Skeletal muscle tissue (tissue), 4 donors: ENCODE measurements around the gene WRNIP1. TPM values are rescaled to one million over a fixed set of nuclear protein-coding genes. Genes with fewer than 3 reads are reported as not detected.

Source experiments
- H3K27ac ChIP-seq: one replicate; pipeline ENCODE4 v1.7.0; 2013; ENCODE audit warnings: mild to moderate bottlenecking, low read depth, low read length, inconsistent platforms
- H3K27me3 ChIP-seq, 3 donors: one replicate each; pipeline ENCODE4 v1.7.0; 2013; ENCODE audit warnings: low read length in 3 of 3; ENCODE audit not compliant: control insufficient read depth in 3 of 3, insufficient read depth in 3 of 3
- H3K36me3 ChIP-seq, 3 donors: one replicate each; pipeline ENCODE4 v1.7.0; 2013; ENCODE audit warnings: low read length in 3 of 3; ENCODE audit not compliant: control insufficient read depth in 3 of 3, insufficient read depth in 3 of 3
- H3K4me1 ChIP-seq, 3 donors: one replicate each; pipeline ENCODE4 v1.7.0; 2013; ENCODE audit warnings: low read length in 3 of 3, mild to moderate bottlenecking in 3 of 3; ENCODE audit not compliant: control insufficient read depth in 3 of 3, insufficient read depth in 3 of 3
- H3K4me3 ChIP-seq, 3 donors: one replicate each; pipeline ENCODE4 v1.7.0; 2013; ENCODE audit warnings: low read length in 3 of 3
- H3K9ac ChIP-seq, 3 donors: one replicate each; pipeline ENCODE4 v1.7.0; 2013; ENCODE audit warnings: low read length in 3 of 3, mild to moderate bottlenecking in 3 of 3, moderate library complexity in 2 of 3, low read depth in 1 of 3
- H3K9me3 ChIP-seq, 3 donors: one replicate each; pipeline ENCODE4 v1.7.0; 2013; ENCODE audit warnings: low read length in 3 of 3; ENCODE audit not compliant: control insufficient read depth in 3 of 3
- total RNA-seq: library from RNA; depleted of rRNA; stranded (reverse); fragments of >200 nt; gene quantifications from one replicate; pipeline ENCODE4 v1.2.3, GENCODE V29; 2014
- donor health status: Osteomylitis.

WRNIP1 gene
- total RNA-seq = 27.7 TPM

DNA sequence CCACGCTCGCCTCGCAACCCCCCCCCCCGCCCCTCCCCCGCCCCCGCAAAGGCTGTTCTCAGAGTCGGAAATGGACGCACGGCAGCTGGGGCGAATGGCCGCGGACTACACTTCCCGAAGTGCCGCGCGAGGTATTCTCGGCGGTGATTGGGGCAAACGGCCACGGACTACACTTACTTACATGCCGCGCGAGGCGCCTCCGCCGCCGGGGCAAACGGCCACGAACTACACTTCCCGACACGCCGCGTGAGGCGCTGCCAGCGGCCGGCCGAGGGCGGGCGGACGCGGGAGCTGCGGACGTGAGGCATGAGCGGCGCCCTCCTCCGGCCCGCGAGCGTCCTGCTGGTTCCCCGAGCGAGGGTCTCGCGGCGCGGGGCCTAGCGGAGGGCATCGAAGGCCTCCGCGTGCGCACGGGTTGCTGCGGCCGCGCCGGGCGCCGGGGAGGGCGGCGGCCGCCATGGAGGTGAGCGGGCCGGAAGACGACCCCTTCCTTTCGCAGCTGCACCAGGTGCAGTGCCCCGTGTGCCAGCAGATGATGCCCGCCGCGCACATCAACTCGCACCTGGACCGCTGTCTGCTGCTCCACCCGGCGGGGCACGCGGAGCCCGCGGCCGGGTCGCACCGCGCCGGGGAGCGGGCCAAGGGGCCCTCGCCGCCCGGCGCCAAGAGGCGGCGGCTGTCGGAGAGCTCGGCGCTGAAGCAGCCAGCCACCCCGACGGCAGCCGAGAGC is at the start of gene WRNIP1:
TSS of gene WRNIP1 (plus strand) at position 228 of the 730 bp plus-strand sequence. CDS start at position 458, 230 bp downstream.
- Histone ChIP-seq H3K36me3 (no peaks in the 10 kb centered on the region), H3K4me3 (peak within 1 kb of the TSS; percentile 80 to 93 (median 88)), H3K4me1 (peaks cover 34 to 40% (median 36%) of the 10 kb centered on the region in 3 donors)

GRCh38 chr6:2715737-2716136 is 49.5 kb upstream of the WRNIP1 start:
- Histone ChIP-seq H3K4me1 (peaks cover 17 to 26% (median 22%) of the 10 kb centered on the region in 3 donors), H3K27ac (no peak overlapping the region), H3K9me3 (no peaks in the 10 kb centered on the region), H3K4me3 (no peak overlapping the region), H3K36me3 (no peaks in the 10 kb centered on the region), H3K27me3 (no peaks in the 10 kb centered on the region), H3K9ac (no peak overlapping the region)

More for the DNA sequence above, at the start of gene WRNIP1:
- H3K9me3 ChIP-seq = no peaks in the 10 kb centered on the region
- peak within 1 kb of the TSS; percentile 84 for H3K27ac ChIP-seq
- H3K9ac ChIP-seq = peak within 1 kb of the TSS; percentile 78 to 93 (median 88)
- H3K27me3 ChIP-seq = no peaks in the 10 kb centered on the region

GRCh38 chr6:2716936-2717700 is 48.1 kb upstream of the WRNIP1 start:
- Histone ChIP-seq H3K27me3 (no peaks in the 10 kb centered on the region), H3K9ac (no peak overlapping the region), H3K4me1 (peaks cover 17 to 22% (median 18%) of the 10 kb centered on the region in 3 donors), H3K27ac (no peak overlapping the region), H3K4me3 (no peak overlapping the region), H3K9me3 (no peaks in the 10 kb centered on the region), H3K36me3 (peaks cover 0 to 6% (median 0%) of the 10 kb centered on the region in 3 donors)

- H3K9ac ChIP-seq = no peak overlapping the region
- peaks cover 0 to 6% (median 0%) of the 10 kb centered on the region in 3 donors for H3K36me3 ChIP-seq
- H3K4me3 ChIP-seq = no peak overlapping the region
- no peaks in the 10 kb centered on the region for H3K27me3 ChIP-seq
- H3K9me3 ChIP-seq = no peaks in the 10 kb centered on the region
- H3K4me1 ChIP-seq = peaks cover 8 to 11% (median 9%) of the 10 kb centered on the region in 3 donors
- H3K27ac ChIP-seq = no peak overlapping the region
Measured at GRCh38 chr6:2718334-2719092, 46.7 kb upstream of the WRNIP1 start.

- H3K9me3 ChIP-seq = no peaks in the 10 kb centered on the region
- H3K27me3 ChIP-seq = no peaks in the 10 kb centered on the region
- H3K4me1 ChIP-seq = peaks cover 2 to 5% (median 3%) of the 10 kb centered on the region in 3 donors
- peaks cover 0 to 6% (median 0%) of the 10 kb centered on the region in 3 donors for H3K36me3 ChIP-seq
- no peak overlapping the region for H3K27ac ChIP-seq
- H3K4me3 ChIP-seq = no peak overlapping the region
- H3K9ac ChIP-seq = no peak overlapping the region
Measured at GRCh38 chr6:2719093-2719455, 46.1 kb upstream of the WRNIP1 start.

GRCh38 chr6:2721219-2721618 is 44.0 kb upstream of the WRNIP1 start:
- Histone ChIP-seq H3K27me3 (no peaks in the 10 kb centered on the region), H3K36me3 (peaks cover 0 to 6% (median 0%) of the 10 kb centered on the region in 3 donors), H3K9ac (no peak overlapping the region), H3K4me3 (no peak overlapping the region), H3K4me1 (peaks cover 0 to 1% (median 0%) of the 10 kb centered on the region in 3 donors), H3K9me3 (no peaks in the 10 kb centered on the region), H3K27ac (no peak overlapping the region)

- Histone ChIP-seq H3K27ac (no peak overlapping the region), H3K9ac (no peak overlapping the region), H3K9me3 (no peaks in the 10 kb centered on the region)
Measured at GRCh38 chr6:2725364-2725988, 39.7 kb upstream of the WRNIP1 start.

DNA sequence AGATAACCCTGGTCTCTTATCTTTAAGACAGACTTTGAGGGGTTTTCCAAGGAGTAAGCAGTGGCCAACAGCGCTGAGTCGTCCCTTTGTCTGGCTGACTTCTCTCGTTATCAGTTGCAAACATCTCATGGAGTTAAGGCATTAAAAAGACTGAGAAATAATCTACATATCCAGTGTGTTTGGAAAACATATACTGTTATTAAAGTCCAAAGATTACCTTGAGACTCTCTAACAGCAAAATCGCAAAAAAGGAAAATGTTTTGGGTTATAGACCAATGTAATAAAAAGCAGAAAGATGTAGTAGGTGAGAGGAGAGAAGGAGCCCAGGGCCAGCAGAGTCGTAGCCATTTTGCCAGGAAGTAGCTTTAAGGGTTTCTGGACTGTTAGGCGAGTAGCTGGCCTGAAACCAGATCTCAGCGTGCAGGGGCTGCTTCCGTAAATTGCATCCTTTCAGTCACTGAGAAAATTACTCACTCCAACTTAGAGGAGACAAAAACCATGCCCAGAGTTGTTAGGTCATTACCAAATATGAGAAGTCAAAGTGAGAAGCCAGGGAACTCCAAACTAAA is 39.1 kb upstream of the WRNIP1 start:
- H3K4me1 ChIP-seq = peaks cover 0 to 22% (median 8%) of the 10 kb centered on the region in 3 donors
- no peak overlapping the region for H3K4me3 ChIP-seq
- H3K9me3 ChIP-seq = no peaks in the 10 kb centered on the region
- peaks cover 0 to 5% (median 0%) of the 10 kb centered on the region in 3 donors for H3K36me3 ChIP-seq
- no peak overlapping the region for H3K27ac ChIP-seq
- H3K27me3 ChIP-seq = no peaks in the 10 kb centered on the region
- H3K9ac ChIP-seq = no peak overlapping the region

More at GRCh38 chr6:2725364-2725988, 39.7 kb upstream of the WRNIP1 start:
- H3K4me3 ChIP-seq = no peak overlapping the region
- H3K27me3 ChIP-seq = no peaks in the 10 kb centered on the region
- H3K36me3 ChIP-seq = peaks cover 0 to 6% (median 0%) of the 10 kb centered on the region in 3 donors
- peaks cover 0 to 18% (median 7%) of the 10 kb centered on the region in 3 donors for H3K4me1 ChIP-seq

DNA sequence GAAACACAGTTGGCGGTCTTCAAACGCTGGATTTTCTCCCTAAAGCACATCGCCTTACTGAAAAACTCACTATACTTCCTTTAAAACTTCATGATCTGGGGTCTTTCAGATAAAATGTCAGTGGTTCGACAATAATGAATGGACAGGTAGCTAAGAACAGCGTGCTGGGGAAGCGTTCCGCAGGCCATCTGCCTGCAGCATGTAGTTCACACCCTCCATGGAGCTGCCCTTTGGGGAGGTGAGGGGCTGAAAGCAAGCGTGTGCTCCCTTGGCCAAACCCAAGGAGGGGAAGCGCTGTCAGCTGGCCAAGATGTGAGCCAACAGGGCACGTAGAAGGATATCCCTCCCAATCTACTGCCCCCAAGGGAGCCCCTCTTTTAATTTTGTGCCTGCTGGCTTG is 35.3 kb upstream of the WRNIP1 start:
- H3K27me3 ChIP-seq = no peaks in the 10 kb centered on the region
- no peaks in the 10 kb centered on the region for H3K36me3 ChIP-seq
- H3K4me1 ChIP-seq = peaks cover 34 to 59% (median 43%) of the 10 kb centered on the region in 3 donors
- H3K9me3 ChIP-seq = no peaks in the 10 kb centered on the region
- H3K4me3 ChIP-seq = no peak overlapping the region
- no peak overlapping the region for H3K27ac ChIP-seq
- H3K9ac ChIP-seq = no peak overlapping the region
